HG03432 (cell line): Measurements from ENCODE around the gene PGM2L1.

Source experiments
- ATAC-seq: cut with Tn5 transposase; IDR thresholded peaks from one replicate; pipeline ENCODE4 v1.9.1; 2021; ENCODE audit warnings: mild to moderate bottlenecking, moderate library complexity; ENCODE audit not compliant: unreplicated experiment

Gene PGM2L1

GRCh38 chr11:74307434-74307833 lies 90.8 kb downstream of the PGM2L1 start:
- ATAC-seq: no peak

- no peak for ATAC-seq
Observed at GRCh38 chr11:74306435-74307175, 91.6 kb downstream of the PGM2L1 start.

GRCh38 chr11:74299015-74299414 lies 99.2 kb downstream of the PGM2L1 start:
- ATAC-seq: no peak

GRCh38 chr11:74297484-74297883 lies 100.7 kb downstream of the PGM2L1 start:
- ATAC-seq: no peak

GRCh38 chr11:74288911-74289310 lies 109.3 kb downstream of the PGM2L1 start:
- no peak for ATAC-seq

- no peak for ATAC-seq
Observed at GRCh38 chr11:74288161-74288560, 110.1 kb downstream of the PGM2L1 start.

GRCh38 chr11:74284466-74284865 lies 113.8 kb downstream of the PGM2L1 start:
- no peak for ATAC-seq

GRCh38 chr11:74283580-74284180 lies 114.6 kb downstream of the PGM2L1 start:
- no peak for ATAC-seq

- ATAC-seq: no peak
Observed at GRCh38 chr11:74282914-74283371, 115.3 kb downstream of the PGM2L1 start.

GRCh38 chr11:74282421-74282820 lies 115.8 kb downstream of the PGM2L1 start:
- no peak for ATAC-seq

GRCh38 chr11:74280494-74280893 lies 117.7 kb downstream of the PGM2L1 start:
- no peak for ATAC-seq
